GM23338 (cell line): ENCODE results near the gene GDI2. TPM values are rescaled to one million over a fixed set of nuclear protein-coding genes. Genes with fewer than 3 reads are reported as not detected.

Experiments
- ATAC-seq: fragments of 200-7000 bp; cut with Tn5 transposase; 3 replicates; pipeline ENCODE4 v1.9.1; 2020
- DNase-seq: peaks from one replicate; pipeline ENCODE4 v3.0.0-alpha.2; 2015; ENCODE audit warnings: low spot score
- H2AFZ ChIP-seq: fragments of 200-600 bp; sonication (generic); 2 replicates; pipeline ENCODE4 v1.8.0; 2016; ENCODE audit warnings: antibody characterized with exemption, mild to moderate bottlenecking, moderate library complexity
- H3F3A ChIP-seq: fragments of 200-600 bp; sonication (generic); replicated peaks from 2 replicates; pipeline ENCODE4 v1.8.0; 2017; ENCODE audit warnings: antibody characterized with exemption, mixed run types, low read depth
- H3K27ac ChIP-seq: fragments of 200-600 bp; sonication (generic); 2 replicates; pipeline ENCODE4 v1.6.1; 2016; ENCODE audit warnings: low read depth
- H3K27me3 ChIP-seq: fragments of 200-600 bp; sonication (generic); 2 replicates; pipeline ENCODE4 v1.8.0; 2016; ENCODE audit warnings: mild to moderate bottlenecking, mixed run types, moderate library complexity; ENCODE audit not compliant: insufficient read depth
- H3K36me3 ChIP-seq: fragments of 200-600 bp; sonication (generic); 2 replicates; pipeline ENCODE4 v1.8.0; 2016; ENCODE audit warnings: mild to moderate bottlenecking; ENCODE audit not compliant: insufficient read depth
- H3K4me1 ChIP-seq: fragments of 200-600 bp; sonication (generic); 2 replicates; pipeline ENCODE4 v1.8.0; 2016; ENCODE audit warnings: mild to moderate bottlenecking, moderate library complexity; ENCODE audit not compliant: insufficient read depth
- H3K4me2 ChIP-seq: fragments of 200-600 bp; sonication (generic); 2 replicates; pipeline ENCODE4 v1.7.1; 2017; ENCODE audit warnings: mixed run types
- H3K4me3 ChIP-seq: fragments of 200-600 bp; sonication (generic); 2 replicates; pipeline ENCODE4 v1.6.1; 2016; ENCODE audit warnings: mixed run types
- H3K79me2 ChIP-seq: fragments of 200-600 bp; sonication (generic); replicated peaks from 2 replicates; pipeline ENCODE4 v1.8.0; 2017; ENCODE audit warnings: mild to moderate bottlenecking; ENCODE audit not compliant: insufficient read depth
- H3K9me2 ChIP-seq: fragments of 200-600 bp; sonication (generic); 2 replicates; pipeline ENCODE4 v1.8.0; 2017; ENCODE audit not compliant: insufficient read depth
- H4K20me1 ChIP-seq: fragments of 200-600 bp; sonication (generic); replicated peaks from 2 replicates; pipeline ENCODE4 v1.8.0; 2017; ENCODE audit warnings: mild to moderate bottlenecking; ENCODE audit not compliant: insufficient read depth
- H3K27ac Mint-ChIP-seq: 2 replicates; pipeline ENCODE4 v1.8.0; 2020; ENCODE audit warnings: inconsistent platforms, mild to moderate bottlenecking, moderate library complexity, mixed read lengths
- H3K27me3 Mint-ChIP-seq: 3 replicates; pipeline ENCODE4 v1.8.0; 2022; ENCODE audit warnings: low read depth, mild to moderate bottlenecking, moderate library complexity, mixed read lengths, inconsistent platforms; ENCODE audit not compliant: insufficient read depth, poor library complexity
- H3K36me3 Mint-ChIP-seq: 3 replicates; pipeline ENCODE4 v1.8.0; 2021; ENCODE audit warnings: low read depth, mild to moderate bottlenecking, inconsistent platforms, moderate library complexity, mixed read lengths
- H3K4me1 Mint-ChIP-seq: 3 replicates; pipeline ENCODE4 v1.8.0; 2020; ENCODE audit warnings: mild to moderate bottlenecking, inconsistent platforms, mixed read lengths
- H3K4me3 Mint-ChIP-seq: 3 replicates; pipeline ENCODE4 v1.8.0; 2021; ENCODE audit warnings: moderate library complexity, mild to moderate bottlenecking, inconsistent platforms, mixed read lengths
- H3K9me3 Mint-ChIP-seq: 3 replicates; pipeline ENCODE4 v1.8.0; 2020; ENCODE audit warnings: moderate library complexity, mild to moderate bottlenecking, inconsistent platforms, mixed read lengths
- CREB1 ChIP-seq: fragments of 250-450 bp; sonication (Bioruptor Pico); IDR thresholded peaks from 2 replicates; pipeline ENCODE4 v1.5.0; 2020; ENCODE audit warnings: low read depth, mild to moderate bottlenecking, moderate library complexity
- EZH2 ChIP-seq: fragments of 200-600 bp; sonication (generic); IDR thresholded peaks from one replicate; pipeline ENCODE4 v1.8.0; 2017; ENCODE audit warnings: antibody characterized with exemption, mild to moderate bottlenecking, low read depth; ENCODE audit not compliant: unreplicated experiment
- EZH2phosphoT487 ChIP-seq: fragments of 200-600 bp; sonication (generic); IDR thresholded peaks from one replicate; pipeline ENCODE4 v1.8.1; 2018; ENCODE audit warnings: antibody characterized with exemption; ENCODE audit not compliant: unreplicated experiment
- JUNB ChIP-seq: IDR thresholded peaks from one replicate; pipeline ENCODE4 v1.6.1; 2016; ENCODE audit warnings: antibody characterized with exemption; ENCODE audit not compliant: unreplicated experiment
- POLR2AphosphoS5 ChIP-seq: IDR thresholded peaks from 2 replicates; pipeline ENCODE4 v1.6.1; 2016; ENCODE audit warnings: antibody characterized with exemption, low read depth
- STAT1 ChIP-seq: IDR thresholded peaks from one replicate; pipeline ENCODE4 v1.6.1; 2016; ENCODE audit warnings: antibody characterized with exemption; ENCODE audit not compliant: unreplicated experiment
- ZNF331 ChIP-seq: fragments of 250-450 bp; sonication (Bioruptor Pico); IDR thresholded peaks from 2 replicates; pipeline ENCODE4 v1.5.0; 2020; ENCODE audit warnings: low read depth, mild to moderate bottlenecking, moderate library complexity
- polyA plus RNA-seq: library from polyadenylated mRNA; unstranded; fragments of >200 nt; fragmentation: Nextera tagmentation; extraction: Ambion mirVana; gene quantifications from 2 replicates; pipeline ENCODE4 v1.2.1, GENCODE V29; 2016
- total RNA-seq: library from RNA; depleted of rRNA; stranded (reverse); fragments of >200 nt; shearing (Covaris generic); gene quantifications from 2 replicates; pipeline ENCODE4 v1.2.3, GENCODE V29; 2014
- TF ChIP-seq, protein P1 (sequence below): IDR thresholded peaks from one replicate; pipeline ENCODE4 v1.6.1; 2018; ENCODE audit warnings: antibody characterized with exemption; ENCODE audit not compliant: unreplicated experiment
- TF ChIP-seq, protein P2 (sequence below): IDR thresholded peaks from 2 replicates; pipeline ENCODE4 v1.6.1; 2016; ENCODE audit warnings: antibody characterized with exemption
- TF ChIP-seq, protein P3 (sequence below), 2 experiments: fragments of 200-600 bp in 1 of 2; sonication (generic) in 1 of 2; conservative IDR thresholded peaks; 2 replicates each; pipeline versions ENCODE4 v1.5.1 to v1.6.1; 2016 to 2017; ENCODE audit warnings: antibody characterized with exemption in 2 of 2, low read depth in 2 of 2, mild to moderate bottlenecking in 2 of 2, moderate library complexity in 1 of 2

GDI2 gene
- total and polyA plus RNA-seq, 2 experiments from 2014 or later: 269 to 505 TPM

DNA sequence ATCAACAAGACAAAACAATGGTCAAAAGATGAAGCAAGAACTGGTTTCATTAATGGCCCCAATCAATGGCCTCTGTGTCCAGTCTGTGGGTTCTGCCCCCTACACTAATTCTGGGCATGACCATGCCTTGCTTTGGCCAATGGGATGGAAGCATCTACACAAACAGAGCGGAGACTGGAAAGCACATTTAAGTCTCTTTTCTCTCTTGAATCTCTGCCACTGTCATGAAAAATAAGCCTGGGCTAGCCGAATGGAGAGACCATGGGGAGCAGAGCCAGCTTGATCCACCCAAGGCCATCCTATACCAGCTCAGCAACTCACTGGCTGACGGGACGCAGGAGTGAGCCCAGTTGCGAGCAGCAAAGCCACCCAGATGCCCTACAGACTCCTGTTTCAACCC lies 45.6 kb upstream of the GDI2 start (continued):
- TF ChIP-seq, protein P1, sequence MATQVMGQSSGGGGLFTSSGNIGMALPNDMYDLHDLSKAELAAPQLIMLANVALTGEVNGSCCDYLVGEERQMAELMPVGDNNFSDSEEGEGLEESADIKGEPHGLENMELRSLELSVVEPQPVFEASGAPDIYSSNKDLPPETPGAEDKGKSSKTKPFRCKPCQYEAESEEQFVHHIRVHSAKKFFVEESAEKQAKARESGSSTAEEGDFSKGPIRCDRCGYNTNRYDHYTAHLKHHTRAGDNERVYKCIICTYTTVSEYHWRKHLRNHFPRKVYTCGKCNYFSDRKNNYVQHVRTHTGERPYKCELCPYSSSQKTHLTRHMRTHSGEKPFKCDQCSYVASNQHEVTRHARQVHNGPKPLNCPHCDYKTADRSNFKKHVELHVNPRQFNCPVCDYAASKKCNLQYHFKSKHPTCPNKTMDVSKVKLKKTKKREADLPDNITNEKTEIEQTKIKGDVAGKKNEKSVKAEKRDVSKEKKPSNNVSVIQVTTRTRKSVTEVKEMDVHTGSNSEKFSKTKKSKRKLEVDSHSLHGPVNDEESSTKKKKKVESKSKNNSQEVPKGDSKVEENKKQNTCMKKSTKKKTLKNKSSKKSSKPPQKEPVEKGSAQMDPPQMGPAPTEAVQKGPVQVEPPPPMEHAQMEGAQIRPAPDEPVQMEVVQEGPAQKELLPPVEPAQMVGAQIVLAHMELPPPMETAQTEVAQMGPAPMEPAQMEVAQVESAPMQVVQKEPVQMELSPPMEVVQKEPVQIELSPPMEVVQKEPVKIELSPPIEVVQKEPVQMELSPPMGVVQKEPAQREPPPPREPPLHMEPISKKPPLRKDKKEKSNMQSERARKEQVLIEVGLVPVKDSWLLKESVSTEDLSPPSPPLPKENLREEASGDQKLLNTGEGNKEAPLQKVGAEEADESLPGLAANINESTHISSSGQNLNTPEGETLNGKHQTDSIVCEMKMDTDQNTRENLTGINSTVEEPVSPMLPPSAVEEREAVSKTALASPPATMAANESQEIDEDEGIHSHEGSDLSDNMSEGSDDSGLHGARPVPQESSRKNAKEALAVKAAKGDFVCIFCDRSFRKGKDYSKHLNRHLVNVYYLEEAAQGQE: no peak
- TF ChIP-seq, protein P2, sequence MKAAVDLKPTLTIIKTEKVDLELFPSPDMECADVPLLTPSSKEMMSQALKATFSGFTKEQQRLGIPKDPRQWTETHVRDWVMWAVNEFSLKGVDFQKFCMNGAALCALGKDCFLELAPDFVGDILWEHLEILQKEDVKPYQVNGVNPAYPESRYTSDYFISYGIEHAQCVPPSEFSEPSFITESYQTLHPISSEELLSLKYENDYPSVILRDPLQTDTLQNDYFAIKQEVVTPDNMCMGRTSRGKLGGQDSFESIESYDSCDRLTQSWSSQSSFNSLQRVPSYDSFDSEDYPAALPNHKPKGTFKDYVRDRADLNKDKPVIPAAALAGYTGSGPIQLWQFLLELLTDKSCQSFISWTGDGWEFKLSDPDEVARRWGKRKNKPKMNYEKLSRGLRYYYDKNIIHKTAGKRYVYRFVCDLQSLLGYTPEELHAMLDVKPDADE: no peak
- TF ChIP-seq JUNB (no peak), POLR2AphosphoS5 (no peak)
- TF ChIP-seq, protein P3, sequence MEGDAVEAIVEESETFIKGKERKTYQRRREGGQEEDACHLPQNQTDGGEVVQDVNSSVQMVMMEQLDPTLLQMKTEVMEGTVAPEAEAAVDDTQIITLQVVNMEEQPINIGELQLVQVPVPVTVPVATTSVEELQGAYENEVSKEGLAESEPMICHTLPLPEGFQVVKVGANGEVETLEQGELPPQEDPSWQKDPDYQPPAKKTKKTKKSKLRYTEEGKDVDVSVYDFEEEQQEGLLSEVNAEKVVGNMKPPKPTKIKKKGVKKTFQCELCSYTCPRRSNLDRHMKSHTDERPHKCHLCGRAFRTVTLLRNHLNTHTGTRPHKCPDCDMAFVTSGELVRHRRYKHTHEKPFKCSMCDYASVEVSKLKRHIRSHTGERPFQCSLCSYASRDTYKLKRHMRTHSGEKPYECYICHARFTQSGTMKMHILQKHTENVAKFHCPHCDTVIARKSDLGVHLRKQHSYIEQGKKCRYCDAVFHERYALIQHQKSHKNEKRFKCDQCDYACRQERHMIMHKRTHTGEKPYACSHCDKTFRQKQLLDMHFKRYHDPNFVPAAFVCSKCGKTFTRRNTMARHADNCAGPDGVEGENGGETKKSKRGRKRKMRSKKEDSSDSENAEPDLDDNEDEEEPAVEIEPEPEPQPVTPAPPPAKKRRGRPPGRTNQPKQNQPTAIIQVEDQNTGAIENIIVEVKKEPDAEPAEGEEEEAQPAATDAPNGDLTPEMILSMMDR (conservative IDR thresholded peaks at IDR 0.05; ENCODE audit: low read depth in 2 of 2): no peak

DNA sequence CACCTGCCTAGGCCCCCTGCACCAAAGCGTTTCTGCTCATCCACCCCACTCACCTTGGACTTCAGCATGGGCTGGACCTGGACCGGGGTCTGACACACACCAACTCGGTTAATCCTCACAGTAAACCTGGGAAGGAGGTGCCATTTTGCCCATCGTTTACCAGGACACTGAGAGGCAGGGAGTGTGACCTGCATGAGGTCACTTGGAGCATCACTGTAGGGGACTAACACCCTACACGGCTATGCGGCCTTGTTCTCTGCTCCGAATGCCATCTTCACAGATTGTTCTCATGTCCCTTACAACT lies 43.4 kb upstream of the GDI2 start:
- H3K4me2 ChIP-seq: no peak overlapping the region
- H3K4me1 ChIP-seq: no peaks in the 10 kb centered on the region
- H3K27ac Mint-ChIP-seq: no peak overlapping the region
- peaks cover 4% of the 10 kb centered on the region; the same call in 2 of the 3 replicates for H3K36me3 Mint-ChIP-seq
- H3K4me3 ChIP-seq: no peak overlapping the region
- H3F3A ChIP-seq: no peaks in the 10 kb centered on the region
- no peak for TF ChIP-seq EZH2
- ATAC-seq (no peak), DNase-seq (no peak)
- H3K27me3 ChIP-seq: no peaks in the 10 kb centered on the region
- H3K4me1 Mint-ChIP-seq: peaks cover 4% of the 10 kb centered on the region; the same call in 2 of the 3 replicates
- H3K4me3 Mint-ChIP-seq: no peak overlapping the region
- no peaks in the 10 kb centered on the region for H3K9me2 ChIP-seq
- no peaks in the 10 kb centered on the region for H3K36me3 ChIP-seq
- H4K20me1 ChIP-seq: no peaks in the 10 kb centered on the region
- peaks cover 3% of the 10 kb centered on the region; the same call in 2 of the 3 replicates for H3K9me3 Mint-ChIP-seq
- H3K79me2 ChIP-seq: no peaks in the 10 kb centered on the region
- H2AFZ ChIP-seq: no peak overlapping the region
- no peak overlapping the region for H3K27ac ChIP-seq
- H3K27me3 Mint-ChIP-seq: peaks cover 9% of the 10 kb centered on the region

DNA sequence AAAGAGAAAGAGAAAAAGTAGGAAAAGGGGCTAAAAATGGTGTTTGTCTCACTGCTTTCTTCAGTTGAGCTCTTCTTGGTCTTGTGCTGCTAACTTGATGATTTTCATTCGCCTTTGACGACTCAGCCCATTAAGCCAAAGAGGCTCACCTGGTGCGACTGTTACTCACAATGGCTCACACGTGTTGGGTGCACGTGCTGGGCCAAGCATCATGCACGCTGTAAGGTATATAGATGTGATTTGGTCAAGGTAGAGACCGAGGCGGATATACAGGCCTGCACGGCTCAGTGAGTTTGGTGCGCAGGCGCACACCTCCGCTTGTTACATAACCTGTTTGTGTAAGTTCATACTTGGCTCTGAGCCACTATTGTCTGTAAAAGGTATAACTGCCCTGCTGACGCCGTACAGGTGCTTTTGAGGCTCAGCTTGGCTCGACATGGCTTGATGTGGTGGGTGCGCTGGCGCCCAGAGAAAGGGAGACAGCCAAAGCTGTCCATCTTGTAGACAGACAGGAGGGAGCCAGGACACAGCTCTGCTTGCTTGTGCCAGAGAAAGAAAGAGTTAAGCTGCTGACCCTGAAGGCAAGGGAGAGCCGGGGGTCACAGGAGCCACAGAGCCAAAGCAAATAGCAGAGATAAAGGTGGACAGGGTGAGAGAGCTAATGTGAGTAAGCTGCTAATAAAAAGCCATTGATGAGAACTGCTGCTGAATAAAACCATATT lies 42.9 kb upstream of the GDI2 start:
- Mint-ChIP-seq H3K9me3 (peaks cover 3% of the 10 kb centered on the region; the same call in 2 of the 3 replicates), H3K4me3 (no peak overlapping the region), H3K4me1 (peaks cover 4% of the 10 kb centered on the region; the same call in 2 of the 3 replicates), H3K27me3 (peaks cover 9% of the 10 kb centered on the region), H3K27ac (no peak overlapping the region), H3K36me3 (no peaks in the 10 kb centered on the region; the same call in 2 of the 3 replicates)
- no peaks in the 10 kb centered on the region for H3K79me2 ChIP-seq
- H3K27ac ChIP-seq: no peak overlapping the region
- H3K27me3 ChIP-seq: no peaks in the 10 kb centered on the region
- no peaks in the 10 kb centered on the region for H3K36me3 ChIP-seq
- no peak overlapping the region for H3K4me3 ChIP-seq
- no peaks in the 10 kb centered on the region for H4K20me1 ChIP-seq
- no peaks in the 10 kb centered on the region for H3K9me2 ChIP-seq
- no peaks in the 10 kb centered on the region for H3K4me1 ChIP-seq
- TF ChIP-seq ZNF331 (CRISPR knock-in tag) (no peak), EZH2phosphoT487 (no peak), CREB1 (CRISPR knock-in tag) (no peak), STAT1 (no peak), JUNB (no peak)
- H2AFZ ChIP-seq: no peak overlapping the region
- ATAC-seq (no peak), DNase-seq (no peak)
- no peak overlapping the region for H3K4me2 ChIP-seq
- H3F3A ChIP-seq: no peaks in the 10 kb centered on the region
